Lung (tissue), 12 donors: ENCODE data around the gene TMEM80. TPM values are rescaled to one million over a fixed set of nuclear protein-coding genes. Genes with fewer than 3 reads are reported as not detected.
"Not testable (repeated sequence)": the region's sequence is repeated elsewhere in the genome, so short reads cannot be mapped to it uniquely, and the experiment has no call there.

Experiments
- ATAC-seq: fragments of 200-7000 bp; cut with Tn5 transposase; one replicate; pipeline ENCODE4 v1.9.1; 2020; ENCODE audit warnings: moderate number of reproducible peaks; ENCODE audit not compliant: insufficient read depth, low FRiP score
- DNase-seq, 3 donors: peaks; one replicate each; pipeline ENCODE4 v3.0.0-alpha.2; 2013 to 2017
- H3K27ac ChIP-seq, 2 donors: one replicate each; pipeline ENCODE4 v1.5.1; 2013; ENCODE audit warnings: mild to moderate bottlenecking in 2 of 2, moderate library complexity in 2 of 2, control low read depth in 1 of 2, inconsistent platforms in 1 of 2, low read depth in 1 of 2, low read length in 1 of 2
- H3K27me3 ChIP-seq, 3 donors: one replicate each; pipeline ENCODE4 v1.5.1; 2013; ENCODE audit warnings: low read length in 2 of 3; ENCODE audit not compliant: control insufficient read depth in 3 of 3, insufficient read depth in 3 of 3
- H3K36me3 ChIP-seq, 4 donors: one replicate each; pipeline ENCODE4 v1.5.1; 2013; ENCODE audit warnings: low read length in 4 of 4, mild to moderate bottlenecking in 1 of 4, moderate library complexity in 1 of 4; ENCODE audit not compliant: control insufficient read depth in 4 of 4, insufficient read depth in 4 of 4
- H3K4me1 ChIP-seq, 5 donors: one replicate each; pipeline ENCODE4 v1.5.1; 2013; ENCODE audit warnings: low read length in 5 of 5, mild to moderate bottlenecking in 2 of 5, moderate library complexity in 1 of 5; ENCODE audit not compliant: control insufficient read depth in 5 of 5, insufficient read depth in 5 of 5
- H3K4me3 ChIP-seq: one replicate; pipeline ENCODE4 v1.5.1; 2013; ENCODE audit warnings: mild to moderate bottlenecking, control low read depth, moderate library complexity
- H3K9ac ChIP-seq, 2 donors: one replicate each; pipeline ENCODE4 v1.5.1; 2013; ENCODE audit warnings: low read length in 2 of 2, control low read depth in 1 of 2; ENCODE audit not compliant: insufficient read depth in 1 of 2
- H3K9me3 ChIP-seq, 4 donors: one replicate each; pipeline ENCODE4 v1.5.1; 2013; ENCODE audit warnings: low read length in 3 of 4, mild to moderate bottlenecking in 1 of 4, moderate library complexity in 1 of 4; ENCODE audit not compliant: control insufficient read depth in 4 of 4, insufficient read depth in 3 of 4
- CTCF ChIP-seq: IDR thresholded peaks from 2 replicates; pipeline ENCODE4 v1.5.1; 2012; ENCODE audit warnings: mild to moderate bottlenecking; ENCODE audit errors: control extremely low read depth, extremely low read depth
- WGBS, 2 donors: extraction: QIAGEN DNeasy Blood & Tissue Kit; methylation state at CpG; one replicate each; pipeline ENCODE4 v1.1.7; 2013; 5-methylcytosine and 5-hydroxymethylcytosine counted together
- polyA plus RNA-seq, 2 donors: library from polyadenylated mRNA; stranded (reverse); fragments of 200-250 nt; gene quantifications; one replicate each; pipeline ENCODE4 v1.2.1, GENCODE V29; 2013
- total RNA-seq, 2 donors: library from RNA; depleted of rRNA in 1 of 2; stranded (reverse); fragments of >200 nt in 1 of 2; gene quantifications; one replicate each; pipeline ENCODE4 v1.2.1, GENCODE V29; 2014 to 2021
- donor health status: control.
- donor health status: control.
- donor health status: Bipolar disorder and iron deficiency.
- donor health status: healthy.
- donor health status: DM: yes; HTN: yes; CAD: no.

TMEM80 gene
- total and polyA plus RNA-seq, 4 donors = 10.3 to 28.1 (median 18.5) TPM

- Histone ChIP-seq H3K27me3 (no peaks in the 10 kb centered on the region), H3K9me3 (no peaks in the 10 kb centered on the region), H3K4me3 (no peak overlapping the region), H3K27ac (no peak overlapping the region), H3K36me3 (peaks cover 5 to 35% (median 14%) of the 10 kb centered on the region in 4 donors), H3K4me1 (peaks cover 0 to 16% (median 9%) of the 10 kb centered on the region in 5 donors), H3K9ac (no peak overlapping the region)
- WGBS, 2 donors = 57 to 67% methylated on average over 7 of the region's 7 CpGs
- ATAC-seq (no peak), DNase-seq (no peak)
- TF ChIP-seq CTCF = no peak
Observed at GRCh38 chr11:689625-690024, 6.0 kb upstream of the TMEM80 start.

GRCh38 chr11:690244-690643 lies 5.4 kb upstream of the TMEM80 start:
- H3K4me3 ChIP-seq, H3K9ac ChIP-seq, DNase-seq, H3K27ac ChIP-seq, H3K27me3 ChIP-seq, H3K9me3 ChIP-seq, ATAC-seq: not testable (repeated sequence)
- Histone ChIP-seq H3K4me1 (peaks cover 0 to 16% (median 9%) of the 10 kb centered on the region in 5 donors), H3K36me3 (peaks cover 4 to 32% (median 11%) of the 10 kb centered on the region in 4 donors)
- WGBS, 2 donors = 99 to 100% methylated on average over 3 of the region's 3 CpGs

- no peak overlapping the region for H3K4me3 ChIP-seq
- no peak overlapping the region for H3K9ac ChIP-seq
- H3K27me3 ChIP-seq = no peaks in the 10 kb centered on the region
- no peak for ATAC-seq
- no peak for TF ChIP-seq CTCF
- WGBS, 2 donors = 86 to 87% methylated on average over 27 of the region's 27 CpGs
- no peak overlapping the region for H3K27ac ChIP-seq
- no peak for DNase-seq
- H3K4me1 ChIP-seq = peaks cover 0 to 16% (median 9%) of the 10 kb centered on the region in 5 donors
- peaks cover 4 to 29% (median 11%) of the 10 kb centered on the region in 4 donors for H3K36me3 ChIP-seq
- no peaks in the 10 kb centered on the region for H3K9me3 ChIP-seq
Observed at GRCh38 chr11:690738-691633, 4.6 kb upstream of the TMEM80 start.

GRCh38 chr11:691710-692590 lies 3.7 kb upstream of the TMEM80 start:
- H3K9ac ChIP-seq = no peak overlapping the region
- TF ChIP-seq CTCF = no peak
- no peaks in the 10 kb centered on the region for H3K27me3 ChIP-seq
- no peak overlapping the region for H3K27ac ChIP-seq
- 93 to 94% methylated on average over 18 of the region's 18 CpGs for WGBS, 2 donors
- DNase-seq = no peak
- no peaks in the 10 kb centered on the region for H3K9me3 ChIP-seq
- ATAC-seq = no peak
- peaks cover 0 to 22% (median 9%) of the 10 kb centered on the region in 5 donors for H3K4me1 ChIP-seq
- H3K36me3 ChIP-seq = peaks cover 0 to 22% (median 7%) of the 10 kb centered on the region in 4 donors
- no peak overlapping the region for H3K4me3 ChIP-seq
